ENCODE results near the gene TEX264.

Gene TEX264

DNA sequence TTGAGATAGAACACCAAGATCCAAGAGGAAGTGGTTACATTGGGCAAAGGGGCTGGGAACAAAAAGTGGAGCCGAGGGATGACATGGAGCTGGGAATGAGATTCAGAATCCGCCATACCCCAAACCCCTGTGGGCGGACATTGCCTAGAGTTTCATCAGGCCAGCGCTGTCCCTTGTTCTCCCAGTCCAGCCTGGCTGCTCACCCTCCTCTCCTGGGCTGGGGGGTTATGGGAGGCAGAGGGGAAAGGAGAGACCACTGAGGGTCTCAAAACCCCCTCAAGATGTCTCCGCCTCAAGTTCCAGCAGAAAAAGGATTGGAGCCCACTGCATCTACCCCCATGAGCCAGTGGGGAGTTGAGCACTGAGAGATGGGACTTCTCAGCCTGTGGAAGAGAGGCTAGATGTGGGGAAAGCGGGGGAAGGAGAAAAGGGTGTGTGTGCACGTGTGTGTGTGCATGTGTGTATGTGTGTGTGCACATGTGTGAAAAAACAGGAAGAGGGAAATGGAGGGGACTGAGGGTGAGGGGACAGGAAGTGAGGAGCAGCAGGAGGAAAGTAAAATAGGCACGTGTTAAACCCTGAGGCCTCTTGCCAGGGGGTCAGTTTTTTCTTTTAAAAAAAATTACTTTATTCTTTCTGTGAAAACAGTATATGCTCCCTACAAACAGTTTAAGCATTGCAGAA lies 50.2 kb downstream of the TEX264 start:
- DNase-seq (ENCODE audit: extremely low read depth, low read depth): no peak

DNA sequence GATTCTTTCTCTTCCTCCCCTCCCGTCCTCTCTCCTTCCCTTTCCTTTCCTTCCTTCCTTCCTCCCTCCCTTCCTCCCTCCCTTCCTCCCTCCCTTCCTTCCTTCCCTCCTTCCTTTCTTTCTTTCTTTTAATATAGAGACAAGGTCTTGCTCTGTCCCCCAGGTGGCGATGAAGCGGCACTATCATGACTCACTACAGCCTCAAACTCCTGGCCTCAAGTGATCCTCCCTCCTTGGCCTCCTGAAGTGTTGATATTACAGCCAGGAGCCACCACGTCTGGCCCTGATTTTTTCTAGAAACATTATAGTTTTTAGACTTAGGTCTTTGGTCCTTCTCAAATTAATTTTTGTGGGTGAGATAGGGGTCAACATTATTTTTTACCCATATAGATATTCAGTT lies 51.3 kb downstream of the TEX264 start:
- TF ChIP-seq, protein P1, sequence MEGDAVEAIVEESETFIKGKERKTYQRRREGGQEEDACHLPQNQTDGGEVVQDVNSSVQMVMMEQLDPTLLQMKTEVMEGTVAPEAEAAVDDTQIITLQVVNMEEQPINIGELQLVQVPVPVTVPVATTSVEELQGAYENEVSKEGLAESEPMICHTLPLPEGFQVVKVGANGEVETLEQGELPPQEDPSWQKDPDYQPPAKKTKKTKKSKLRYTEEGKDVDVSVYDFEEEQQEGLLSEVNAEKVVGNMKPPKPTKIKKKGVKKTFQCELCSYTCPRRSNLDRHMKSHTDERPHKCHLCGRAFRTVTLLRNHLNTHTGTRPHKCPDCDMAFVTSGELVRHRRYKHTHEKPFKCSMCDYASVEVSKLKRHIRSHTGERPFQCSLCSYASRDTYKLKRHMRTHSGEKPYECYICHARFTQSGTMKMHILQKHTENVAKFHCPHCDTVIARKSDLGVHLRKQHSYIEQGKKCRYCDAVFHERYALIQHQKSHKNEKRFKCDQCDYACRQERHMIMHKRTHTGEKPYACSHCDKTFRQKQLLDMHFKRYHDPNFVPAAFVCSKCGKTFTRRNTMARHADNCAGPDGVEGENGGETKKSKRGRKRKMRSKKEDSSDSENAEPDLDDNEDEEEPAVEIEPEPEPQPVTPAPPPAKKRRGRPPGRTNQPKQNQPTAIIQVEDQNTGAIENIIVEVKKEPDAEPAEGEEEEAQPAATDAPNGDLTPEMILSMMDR (IDR thresholded peaks at IDR 0.05; ENCODE audit: low read depth, low read length): no peak
- no peak for DNase-seq (ENCODE audit: extremely low read depth, low read depth)

More for the DNA sequence above, 50.2 kb downstream of the TEX264 start:
- TF ChIP-seq, protein P1 (IDR thresholded peaks at IDR 0.05; ENCODE audit: low read depth, low read length): no peak

DNA sequence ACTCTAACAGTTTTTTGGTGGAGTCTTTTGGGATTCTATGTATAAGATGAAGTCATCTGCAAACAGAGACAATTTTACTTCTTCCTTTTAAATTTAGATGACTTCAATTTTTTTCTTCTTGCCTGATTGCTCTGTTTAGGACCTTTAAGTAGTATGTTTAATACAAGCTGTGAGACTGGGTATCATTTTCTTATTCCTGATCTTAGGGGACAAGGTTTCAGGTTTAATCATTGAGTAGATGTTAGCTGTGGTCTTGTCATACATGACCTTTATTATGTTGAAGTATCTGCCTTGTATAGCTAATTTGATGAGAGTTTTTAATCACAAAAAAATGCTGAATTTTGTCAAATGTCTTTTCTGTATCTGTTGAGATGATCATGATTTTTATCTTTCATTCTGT lies 56.4 kb downstream of the TEX264 start:
- TF ChIP-seq, protein P1 (IDR thresholded peaks at IDR 0.05; ENCODE audit: low read depth, low read length): no peak
- DNase-seq (ENCODE audit: extremely low read depth, low read depth): no peak

DNA sequence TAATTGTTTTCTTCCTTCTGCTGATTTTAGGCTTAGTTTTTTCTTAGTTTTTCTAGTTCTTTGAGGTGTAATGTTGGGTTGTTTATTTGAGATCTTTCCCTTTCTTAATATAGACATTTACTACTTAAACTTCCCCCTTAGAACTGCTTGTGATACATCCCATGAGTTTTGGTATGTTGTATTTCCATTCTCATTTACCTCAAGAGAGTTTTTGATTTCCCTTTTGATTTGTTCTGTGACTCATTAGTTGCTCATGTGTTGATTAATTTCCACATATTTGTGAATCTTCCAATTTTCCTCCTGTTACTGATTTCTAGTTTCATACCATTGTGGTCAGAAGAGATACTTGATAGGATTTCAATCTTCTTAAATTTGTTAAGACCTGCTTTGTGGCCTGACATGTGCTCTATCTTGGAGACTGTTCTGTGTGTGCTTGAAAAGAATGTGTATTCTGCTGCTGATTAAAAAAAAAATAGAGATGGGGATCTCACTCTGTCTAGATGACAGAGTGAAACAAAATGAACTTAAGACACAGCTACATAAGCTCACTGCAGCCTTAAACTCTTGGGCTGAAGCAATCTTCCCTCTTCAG lies 58.1 kb downstream of the TEX264 start:
- TF ChIP-seq, protein P1 (IDR thresholded peaks at IDR 0.05; ENCODE audit: low read depth, low read length): no peak

DNA sequence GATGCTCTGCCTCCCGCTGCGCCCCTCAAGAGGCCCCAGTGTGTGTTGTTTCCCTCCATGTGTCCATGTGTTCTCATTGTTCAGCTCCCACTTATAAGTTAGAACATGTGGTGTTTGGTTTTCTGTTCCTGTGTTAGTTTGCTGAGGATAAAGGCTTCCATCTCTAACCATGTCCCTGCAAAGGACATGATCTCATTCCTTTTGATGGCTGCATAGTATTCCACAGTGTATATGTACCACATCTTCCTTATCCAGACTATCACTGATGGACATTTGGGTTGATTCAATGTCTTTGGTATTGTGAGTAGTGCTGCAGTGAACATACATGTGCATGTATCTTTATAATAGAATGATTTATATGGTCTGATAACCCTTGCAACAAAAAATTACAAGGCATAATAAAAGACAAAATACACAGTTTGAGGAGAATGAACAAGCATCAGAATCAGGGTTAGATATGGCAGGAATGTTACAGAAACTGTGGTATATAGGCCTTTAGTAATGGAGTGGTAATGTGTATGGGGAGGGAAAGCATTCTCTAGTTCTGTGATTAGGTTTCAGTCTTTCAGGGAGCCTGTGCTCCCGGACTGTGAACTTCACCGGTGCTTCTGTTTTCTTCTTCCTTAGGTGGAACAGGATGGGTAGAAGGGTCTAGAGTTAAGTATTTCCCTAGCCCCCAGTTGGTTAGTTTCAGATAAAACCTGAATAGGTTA lies 63.0 kb downstream of the TEX264 start:
- DNase-seq (ENCODE audit: extremely low read depth, low read depth): no peak

More for the DNA sequence above, 58.1 kb downstream of the TEX264 start:
- no peak for DNase-seq (ENCODE audit: extremely low read depth, low read depth)

DNA sequence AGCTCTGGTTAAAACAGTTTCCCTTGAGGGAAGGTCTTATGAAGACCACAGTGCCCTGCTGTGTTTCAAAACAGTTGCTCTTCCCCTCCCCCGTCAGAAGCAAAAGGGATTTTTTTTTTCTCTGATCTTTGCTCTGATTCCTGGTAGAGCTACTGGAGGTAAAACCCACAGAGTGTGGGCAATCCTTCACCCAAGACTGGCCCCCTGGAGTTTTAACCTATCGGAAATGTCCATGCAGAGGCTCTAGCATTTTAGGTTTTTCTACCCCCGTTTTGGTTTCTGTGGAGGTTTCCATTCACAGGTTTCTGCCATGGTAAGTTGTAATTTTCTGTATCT lies 63.5 kb downstream of the TEX264 start:
- TF ChIP-seq, protein P1 (IDR thresholded peaks at IDR 0.05; ENCODE audit: low read depth, low read length): no peak
- no peak for DNase-seq (ENCODE audit: extremely low read depth, low read depth)

More for the DNA sequence above, 63.0 kb downstream of the TEX264 start:
- TF ChIP-seq, protein P1 (IDR thresholded peaks at IDR 0.05; ENCODE audit: low read depth, low read length): no peak

DNA sequence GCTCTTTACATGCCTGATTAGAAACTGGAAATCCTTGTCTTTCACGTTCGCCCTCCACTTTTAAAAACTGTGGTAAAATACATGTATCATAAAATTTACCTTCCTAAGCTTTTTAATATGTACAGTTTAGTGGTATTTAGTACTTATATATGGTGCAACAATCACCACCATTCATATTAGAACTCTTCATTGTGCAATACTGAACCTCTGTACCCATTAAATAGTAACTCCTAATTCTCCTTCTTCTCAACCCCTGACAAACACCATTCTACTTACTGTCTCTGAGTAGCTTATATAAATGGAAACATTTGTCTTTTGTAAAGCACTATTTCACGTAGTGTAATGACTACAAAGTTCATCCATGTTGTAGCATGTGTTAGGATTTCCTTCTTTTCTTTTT lies 64.0 kb downstream of the TEX264 start:
- no peak for DNase-seq (ENCODE audit: extremely low read depth, low read depth)
- TF ChIP-seq, protein P1 (IDR thresholded peaks at IDR 0.05; ENCODE audit: low read depth, low read length): no peak
